Femur (tissue), 1 donor: ENCODE results near the gene SORBS1.
A peak's percentile ranks its signal among the peaks of the same experiment; 100 is the strongest.

Experiments
- DNase-seq: peaks from one replicate; pipeline ENCODE4 v3.0.0-alpha.2; 2017

SORBS1 gene

GRCh38 chr10:95561177-95561863 lies at the start of gene SORBS1:
Gene SORBS1, minus strand, starts transcription at chr10:95561371. Its CDS starts 120,236 bp downstream, at chr10:95441135.
- peak; percentile 98 for DNase-seq

GRCh38 chr10:95610727-95611126 lies 49.6 kb upstream of the SORBS1 start:
- no peak for DNase-seq

GRCh38 chr10:95606922-95607321 lies 45.8 kb upstream of the SORBS1 start:
- no peak for DNase-seq

- DNase-seq = no peak
Observed at GRCh38 chr10:95605163-95605562, 44.0 kb upstream of the SORBS1 start.

- DNase-seq = no peak
Observed at GRCh38 chr10:95604630-95605029, 43.5 kb upstream of the SORBS1 start.

GRCh38 chr10:95602382-95602781 lies 41.2 kb upstream of the SORBS1 start:
- DNase-seq = no peak

GRCh38 chr10:95601116-95601719 lies 40.0 kb upstream of the SORBS1 start:
- DNase-seq = peak; percentile 89

- DNase-seq = no peak
Observed at GRCh38 chr10:95600158-95600557, 39.0 kb upstream of the SORBS1 start.

- no peak for DNase-seq
Observed at GRCh38 chr10:95597788-95598187, 36.6 kb upstream of the SORBS1 start.

GRCh38 chr10:95588025-95588424 lies 26.9 kb upstream of the SORBS1 start:
- DNase-seq = no peak

- no peak for DNase-seq
Observed at GRCh38 chr10:95579835-95580535, 18.8 kb upstream of the SORBS1 start.

GRCh38 chr10:95579292-95579691 lies 18.1 kb upstream of the SORBS1 start:
- no peak for DNase-seq

GRCh38 chr10:95578619-95579018 lies 17.4 kb upstream of the SORBS1 start:
- DNase-seq = no peak

GRCh38 chr10:95574649-95575365 lies 13.6 kb upstream of the SORBS1 start:
- DNase-seq = no peak

- DNase-seq = no peak
Observed at GRCh38 chr10:95573964-95574604, 12.9 kb upstream of the SORBS1 start.

GRCh38 chr10:95573527-95573926 lies 12.4 kb upstream of the SORBS1 start:
- no peak for DNase-seq

- no peak for DNase-seq
Observed at GRCh38 chr10:95572131-95572820, 11.1 kb upstream of the SORBS1 start.

GRCh38 chr10:95571390-95571789 lies 10.2 kb upstream of the SORBS1 start:
- DNase-seq = no peak

GRCh38 chr10:95569368-95569767 lies 8.2 kb upstream of the SORBS1 start:
- DNase-seq = no peak

GRCh38 chr10:95567903-95568630 lies 6.9 kb upstream of the SORBS1 start:
- DNase-seq = no peak

GRCh38 chr10:95566136-95566535 lies 5.0 kb upstream of the SORBS1 start:
- no peak for DNase-seq

- no peak for DNase-seq
Observed at GRCh38 chr10:95565336-95565735, 4.2 kb upstream of the SORBS1 start.
